ENCODE measurements around the gene ARL6IP6.

Gene ARL6IP6

GRCh38 chr2:152811916-152812315 lies 93.5 kb downstream of the ARL6IP6 start:
- DNase-seq = no peak

Measured in SIG-M5 (cell line).